Astrocyte (in vitro differentiated cells and primary cell): ENCODE data around the gene BTLA.

Source experiments
- EZH2 ChIP-seq: IDR thresholded peaks from 2 replicates; pipeline ENCODE4 v1.6.1; 2012; ENCODE audit warnings: mild to moderate bottlenecking, low read length, inconsistent platforms; ENCODE audit not compliant: insufficient read depth
- TF ChIP-seq, protein P1 (sequence below): IDR thresholded peaks from 2 replicates; pipeline ENCODE4 v1.5.1; 2011; ENCODE audit warnings: low read depth, mild to moderate bottlenecking, inconsistent platforms, low read length, moderate library complexity; ENCODE audit not compliant: insufficient read depth

- TF ChIP-seq, protein P1, sequence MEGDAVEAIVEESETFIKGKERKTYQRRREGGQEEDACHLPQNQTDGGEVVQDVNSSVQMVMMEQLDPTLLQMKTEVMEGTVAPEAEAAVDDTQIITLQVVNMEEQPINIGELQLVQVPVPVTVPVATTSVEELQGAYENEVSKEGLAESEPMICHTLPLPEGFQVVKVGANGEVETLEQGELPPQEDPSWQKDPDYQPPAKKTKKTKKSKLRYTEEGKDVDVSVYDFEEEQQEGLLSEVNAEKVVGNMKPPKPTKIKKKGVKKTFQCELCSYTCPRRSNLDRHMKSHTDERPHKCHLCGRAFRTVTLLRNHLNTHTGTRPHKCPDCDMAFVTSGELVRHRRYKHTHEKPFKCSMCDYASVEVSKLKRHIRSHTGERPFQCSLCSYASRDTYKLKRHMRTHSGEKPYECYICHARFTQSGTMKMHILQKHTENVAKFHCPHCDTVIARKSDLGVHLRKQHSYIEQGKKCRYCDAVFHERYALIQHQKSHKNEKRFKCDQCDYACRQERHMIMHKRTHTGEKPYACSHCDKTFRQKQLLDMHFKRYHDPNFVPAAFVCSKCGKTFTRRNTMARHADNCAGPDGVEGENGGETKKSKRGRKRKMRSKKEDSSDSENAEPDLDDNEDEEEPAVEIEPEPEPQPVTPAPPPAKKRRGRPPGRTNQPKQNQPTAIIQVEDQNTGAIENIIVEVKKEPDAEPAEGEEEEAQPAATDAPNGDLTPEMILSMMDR: no peak
- no peak for TF ChIP-seq EZH2
Observed at GRCh38 chr3:112460519-112461195, 38.6 kb downstream of the BTLA start.
